ENCODE measurements around the gene PAH. TPM values are rescaled to one million over a fixed set of nuclear protein-coding genes. Genes with fewer than 3 reads are reported as not detected.
A peak's percentile ranks its signal among the peaks of the same experiment; 100 is the strongest.

Gene PAH
- total RNA-seq, 2 experiments from 2014 or later = not detected

- peak within 1 kb of the TSS; percentile 28 for H3K27ac Mint-ChIP-seq
These were observed 40.5 kb upstream of the PAH start, which contains the start of gene ASCL1 for GRCh38 chr12:102957339-102958050. Gene ASCL1 (plus strand): TSS chr12:102957674. CDS start chr12:102958245, 571 bp downstream.

GRCh38 chr12:102956738-102957327 lies 39.8 kb upstream of the PAH start:
- CTCF ChIA-PET = no interaction called here
- Mint-ChIP-seq H3K27ac (peak overlapping the region; percentile 28), H3K36me3 (peaks cover 1% of the 10 kb centered on the region), H3K27me3 (peaks cover 82% of the 10 kb centered on the region), H3K9me3 (ENCODE audit: low read depth) (no peaks in the 10 kb centered on the region), H3K4me1 (peaks cover 35% of the 10 kb centered on the region), H3K4me3 (peak overlapping the region; percentile 45)
- DNase-seq (no peak), ATAC-seq (no peak)

More at GRCh38 chr12:102957339-102958050, 40.5 kb upstream of the PAH start, which contains the start of gene ASCL1:
- H3K27me3 Mint-ChIP-seq = peaks cover 84% of the 10 kb centered on the region
- ATAC-seq = no peak
- H3K4me1 Mint-ChIP-seq = peaks cover 37% of the 10 kb centered on the region
- H3K9me3 Mint-ChIP-seq (ENCODE audit: low read depth) = no peaks in the 10 kb centered on the region
- CTCF ChIA-PET = no interaction called here
- H3K4me3 Mint-ChIP-seq = peak within 1 kb of the TSS; percentile 55
- peaks cover 1% of the 10 kb centered on the region for H3K36me3 Mint-ChIP-seq
- DNase-seq = no peak

- Mint-ChIP-seq H3K4me1 (peaks cover 32% of the 10 kb centered on the region), H3K27me3 (peaks cover 82% of the 10 kb centered on the region), H3K4me3 (no peak overlapping the region), H3K9me3 (ENCODE audit: low read depth) (no peaks in the 10 kb centered on the region), H3K27ac (no peak overlapping the region), H3K36me3 (peaks cover 1% of the 10 kb centered on the region)
- ATAC-seq (no peak), DNase-seq (no peak)
- CTCF ChIA-PET = interaction anchor here (1.0 kb wide), 1 partner anchor 10 kb away, joined by 3 read pairs; no protein-coding TSS in a partner anchor
These were observed 39.1 kb upstream of the PAH start for GRCh38 chr12:102955926-102956737.

- DNase-seq = peak; percentile 61
- peak; percentile 82 for ATAC-seq
- Mint-ChIP-seq H3K36me3 (peaks cover 1% of the 10 kb centered on the region), H3K27ac (no peak overlapping the region), H3K9me3 (ENCODE audit: low read depth) (no peaks in the 10 kb centered on the region), H3K27me3 (peaks cover 83% of the 10 kb centered on the region), H3K4me3 (no peak overlapping the region), H3K4me1 (peaks cover 32% of the 10 kb centered on the region)
- CTCF ChIA-PET = interaction anchor here (1.8 kb wide), 1 partner anchor 594 kb away, joined by 4 read pairs; no protein-coding TSS in a partner anchor
These were observed 37.1 kb upstream of the PAH start for GRCh38 chr12:102954134-102954533.

GRCh38 chr12:102953221-102953620 lies 36.2 kb upstream of the PAH start:
- no peak overlapping the region for H3K27ac Mint-ChIP-seq
- ATAC-seq = no peak
- CTCF ChIA-PET = interaction anchor here (1.8 kb wide), 1 partner anchor 595 kb away, joined by 4 read pairs; no protein-coding TSS in a partner anchor

GRCh38 chr12:102951841-102952240 lies 34.8 kb upstream of the PAH start:
- Mint-ChIP-seq H3K27me3 (peaks cover 83% of the 10 kb centered on the region), H3K27ac (no peak overlapping the region), H3K4me1 (peaks cover 23% of the 10 kb centered on the region), H3K4me3 (no peak overlapping the region), H3K36me3 (no peaks in the 10 kb centered on the region), H3K9me3 (ENCODE audit: low read depth) (no peaks in the 10 kb centered on the region)
- no peak for ATAC-seq
- DNase-seq = no peak
- CTCF ChIA-PET = no interaction called here

More at GRCh38 chr12:102953221-102953620, 36.2 kb upstream of the PAH start:
- Mint-ChIP-seq H3K27me3 (peaks cover 80% of the 10 kb centered on the region), H3K9me3 (ENCODE audit: low read depth) (no peaks in the 10 kb centered on the region), H3K36me3 (peaks cover 1% of the 10 kb centered on the region), H3K4me1 (peaks cover 32% of the 10 kb centered on the region), H3K4me3 (no peak overlapping the region)
- DNase-seq = no peak

- ATAC-seq (no peak), DNase-seq (no peak)
- CTCF ChIA-PET = interaction anchor here (1.1 to 6.0 kb wide), 2 partner anchors 43 to 597 kb away, joined by 4 to 60 read pairs; no protein-coding TSS in a partner anchor
- Mint-ChIP-seq H3K4me1 (peaks cover 20% of the 10 kb centered on the region), H3K9me3 (ENCODE audit: low read depth) (no peaks in the 10 kb centered on the region), H3K4me3 (no peak overlapping the region), H3K36me3 (no peaks in the 10 kb centered on the region), H3K27me3 (peaks cover 83% of the 10 kb centered on the region), H3K27ac (no peak overlapping the region)
These were observed 34.0 kb upstream of the PAH start for GRCh38 chr12:102950950-102951619.

GRCh38 chr12:102950107-102950949 lies 33.3 kb upstream of the PAH start:
- no peak overlapping the region for H3K4me3 Mint-ChIP-seq
- DNase-seq = no peak
- H3K27me3 Mint-ChIP-seq = peaks cover 75% of the 10 kb centered on the region
- CTCF ChIA-PET = interaction anchor here (1.1 to 6.0 kb wide), 4 partner anchors 19 to 597 kb away, joined by 4 to 60 read pairs (median 9); no protein-coding TSS in a partner anchor
- no peak overlapping the region for H3K27ac Mint-ChIP-seq
- no peaks in the 10 kb centered on the region for H3K9me3 Mint-ChIP-seq (ENCODE audit: low read depth)
- ATAC-seq = no peak
- H3K36me3 Mint-ChIP-seq = no peaks in the 10 kb centered on the region
- peaks cover 20% of the 10 kb centered on the region for H3K4me1 Mint-ChIP-seq

GRCh38 chr12:102948941-102949352 lies 31.9 kb upstream of the PAH start:
- no peak overlapping the region for H3K27ac Mint-ChIP-seq
- H3K27me3 Mint-ChIP-seq = peaks cover 63% of the 10 kb centered on the region
- CTCF ChIA-PET = interaction anchor here (0.7 to 6.0 kb wide), 12 partner anchors 9 to 599 kb away, joined by 3 to 60 read pairs (median 4); no protein-coding TSS in a partner anchor
- no peak overlapping the region for H3K4me3 Mint-ChIP-seq
- no peaks in the 10 kb centered on the region for H3K36me3 Mint-ChIP-seq
- peak; percentile 56 for DNase-seq
- H3K9me3 Mint-ChIP-seq (ENCODE audit: low read depth) = no peaks in the 10 kb centered on the region
- no peak for ATAC-seq
- peaks cover 8% of the 10 kb centered on the region for H3K4me1 Mint-ChIP-seq

GRCh38 chr12:102946042-102946441 lies 29.0 kb upstream of the PAH start:
- ATAC-seq = no peak
- Mint-ChIP-seq H3K27ac (no peak overlapping the region), H3K9me3 (ENCODE audit: low read depth) (no peaks in the 10 kb centered on the region), H3K4me3 (no peak overlapping the region), H3K27me3 (peaks cover 50% of the 10 kb centered on the region), H3K4me1 (no peaks in the 10 kb centered on the region), H3K36me3 (no peaks in the 10 kb centered on the region)
- CTCF ChIA-PET = interaction anchor here (6.0 kb wide), 1 partner anchor 602 kb away, joined by 60 read pairs; no protein-coding TSS in a partner anchor
- no peak for DNase-seq

GRCh38 chr12:102939670-102940222 lies 22.7 kb upstream of the PAH start:
- no peaks in the 10 kb centered on the region for H3K9me3 Mint-ChIP-seq (ENCODE audit: low read depth)
- CTCF ChIA-PET = interaction anchor here (1.5 kb wide), 1 partner anchor 9 kb away, joined by 5 read pairs; no protein-coding TSS in a partner anchor
- H3K4me3 Mint-ChIP-seq = no peak overlapping the region
- DNase-seq (no peak), ATAC-seq (no peak)
- peaks cover 26% of the 10 kb centered on the region for H3K27me3 Mint-ChIP-seq
- no peaks in the 10 kb centered on the region for H3K4me1 Mint-ChIP-seq
- no peak overlapping the region for H3K27ac Mint-ChIP-seq
- H3K36me3 Mint-ChIP-seq = no peaks in the 10 kb centered on the region

- CTCF ChIA-PET = interaction anchor here (0.7 to 1.5 kb wide), 2 partner anchors 10 to 73 kb away, joined by 3 to 5 read pairs; no protein-coding TSS in a partner anchor
- no peak for ATAC-seq
- no peaks in the 10 kb centered on the region for H3K4me1 Mint-ChIP-seq
These were observed 22.0 kb upstream of the PAH start for GRCh38 chr12:102939059-102939458.

More at GRCh38 chr12:102939059-102939458, 22.0 kb upstream of the PAH start:
- Mint-ChIP-seq H3K9me3 (ENCODE audit: low read depth) (no peaks in the 10 kb centered on the region), H3K4me3 (no peak overlapping the region), H3K36me3 (no peaks in the 10 kb centered on the region), H3K27me3 (peaks cover 30% of the 10 kb centered on the region), H3K27ac (no peak overlapping the region)
- no peak for DNase-seq

Data from activated CD8-positive, alpha-beta memory T cell treated with anti-CD3 and anti-CD28 coated beads, Interleukin-2, amount 10 ng/mL, durations not matched to agents 7 days and 5 days (primary cell).